ENCODE data around the gene LCA5L.
"Not testable (repeated sequence)": the region's sequence is repeated elsewhere in the genome, so short reads cannot be mapped to it uniquely, and the experiment has no call there.

Gene LCA5L

DNA sequence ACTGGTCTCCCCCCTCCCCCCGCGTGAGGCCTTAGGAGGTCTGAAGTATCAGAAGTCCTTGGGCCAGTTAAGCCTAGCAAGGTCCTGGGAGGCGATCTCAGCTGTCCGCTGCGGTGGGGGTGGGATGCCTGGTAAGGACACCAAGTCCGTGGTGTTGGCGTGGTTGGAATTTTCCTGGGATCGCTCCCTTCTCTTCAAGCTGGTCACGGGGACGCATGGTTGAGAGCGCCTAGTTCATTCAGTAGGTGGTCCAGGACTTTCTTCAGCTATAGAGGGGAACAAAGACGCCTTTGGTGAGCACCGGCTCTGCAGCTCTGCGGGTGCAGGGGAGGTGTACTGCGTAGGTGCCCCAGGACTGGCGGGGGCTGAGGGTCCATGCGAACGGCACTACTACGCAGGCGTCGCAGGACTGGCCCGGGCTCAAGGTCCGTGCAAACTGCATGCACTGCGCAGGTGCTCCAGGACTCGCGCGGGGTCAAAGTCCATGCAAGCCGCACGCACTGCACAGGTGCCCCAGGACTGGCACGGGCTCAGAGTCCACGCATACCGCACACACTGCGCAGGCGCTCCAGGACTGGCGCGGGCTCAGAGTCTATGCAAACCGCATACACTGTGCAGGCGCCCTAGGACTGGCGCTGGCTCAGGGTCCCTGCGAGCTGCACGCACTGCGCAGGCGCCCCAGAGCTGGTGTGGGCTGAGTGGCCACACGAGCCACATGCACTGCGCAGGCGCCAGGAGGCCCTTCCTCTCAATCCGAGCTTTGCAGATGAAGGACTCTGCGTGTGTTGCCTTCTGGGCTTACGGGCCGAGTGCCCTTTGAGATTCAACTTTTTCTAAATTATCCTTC, 60.1 kb downstream of the LCA5L start:
- H3K4me1 Mint-ChIP-seq: peaks cover 61% of the 10 kb centered on the region
- peak overlapping the region; percentile 82 for H3K4me3 Mint-ChIP-seq
- H3K27ac Mint-ChIP-seq: peak overlapping the region; percentile 65
- peak; percentile 51 to 68 for DNase-seq (ENCODE audit: low spot score in 2 of 2)
- peaks cover 19% of the 10 kb centered on the region for H3K36me3 Mint-ChIP-seq
- no peaks in the 10 kb centered on the region for H3K9me3 Mint-ChIP-seq
- peak; percentile 73 for ATAC-seq

- Mint-ChIP-seq H3K4me3 (peak overlapping the region; percentile 82), H3K27ac (peak overlapping the region; percentile 68), H3K36me3 (peaks cover 22% of the 10 kb centered on the region), H3K4me1 (peaks cover 53% of the 10 kb centered on the region), H3K9me3 (no peaks in the 10 kb centered on the region)
- ATAC-seq: no peak
- no peak for DNase-seq (ENCODE audit: low spot score in 2 of 2)
These were observed 60.8 kb downstream of the LCA5L start for GRCh38 chr21:39384674-39385298.

- not testable (repeated sequence) for H3K4me3 Mint-ChIP-seq; H3K9me3 Mint-ChIP-seq; ATAC-seq; H3K27ac Mint-ChIP-seq; DNase-seq (ENCODE audit: low spot score in 2 of 2)
- Mint-ChIP-seq H3K36me3 (peaks cover 11% of the 10 kb centered on the region), H3K4me1 (peaks cover 26% of the 10 kb centered on the region)
These were observed 63.5 kb downstream of the LCA5L start for GRCh38 chr21:39382096-39382495.

DNA sequence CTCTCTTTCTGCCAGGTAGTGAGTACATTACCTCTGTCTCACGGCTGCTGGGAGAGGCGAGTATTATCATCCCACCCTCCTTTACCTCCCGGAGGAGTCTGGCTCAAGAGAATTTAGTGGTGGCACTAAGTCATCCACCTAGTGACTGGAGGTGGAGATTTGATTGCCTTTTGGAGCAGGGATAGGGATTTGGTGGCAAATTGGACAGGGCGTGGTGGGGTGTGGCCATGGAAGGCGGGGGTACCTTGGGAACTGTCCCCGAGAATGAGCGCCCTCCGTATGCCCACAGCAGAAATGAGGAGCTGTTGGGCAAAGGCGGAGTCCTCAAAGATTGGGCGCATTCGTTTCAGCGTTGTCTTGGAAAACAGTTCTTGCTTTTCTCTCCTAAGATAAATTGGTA, 64.6 kb downstream of the LCA5L start:
- Mint-ChIP-seq H3K4me3 (peak overlapping the region; percentile 89), H3K27ac (peak overlapping the region; percentile 94), H3K9me3 (no peaks in the 10 kb centered on the region), H3K36me3 (peaks cover 11% of the 10 kb centered on the region), H3K4me1 (peaks cover 24% of the 10 kb centered on the region)
- DNase-seq (ENCODE audit: low spot score in 2 of 2) (no peak), ATAC-seq (no peak)

- DNase-seq (ENCODE audit: low spot score in 2 of 2) (peak; percentile 79 to 95), ATAC-seq (peak; percentile 98)
- Mint-ChIP-seq H3K4me1 (peaks cover 22% of the 10 kb centered on the region), H3K36me3 (peaks cover 11% of the 10 kb centered on the region), H3K4me3 (peak overlapping the region; percentile 89), H3K27ac (peak overlapping the region; percentile 94), H3K9me3 (no peaks in the 10 kb centered on the region)
These were observed 65.3 kb downstream of the LCA5L start for GRCh38 chr21:39379986-39380891.

DNA sequence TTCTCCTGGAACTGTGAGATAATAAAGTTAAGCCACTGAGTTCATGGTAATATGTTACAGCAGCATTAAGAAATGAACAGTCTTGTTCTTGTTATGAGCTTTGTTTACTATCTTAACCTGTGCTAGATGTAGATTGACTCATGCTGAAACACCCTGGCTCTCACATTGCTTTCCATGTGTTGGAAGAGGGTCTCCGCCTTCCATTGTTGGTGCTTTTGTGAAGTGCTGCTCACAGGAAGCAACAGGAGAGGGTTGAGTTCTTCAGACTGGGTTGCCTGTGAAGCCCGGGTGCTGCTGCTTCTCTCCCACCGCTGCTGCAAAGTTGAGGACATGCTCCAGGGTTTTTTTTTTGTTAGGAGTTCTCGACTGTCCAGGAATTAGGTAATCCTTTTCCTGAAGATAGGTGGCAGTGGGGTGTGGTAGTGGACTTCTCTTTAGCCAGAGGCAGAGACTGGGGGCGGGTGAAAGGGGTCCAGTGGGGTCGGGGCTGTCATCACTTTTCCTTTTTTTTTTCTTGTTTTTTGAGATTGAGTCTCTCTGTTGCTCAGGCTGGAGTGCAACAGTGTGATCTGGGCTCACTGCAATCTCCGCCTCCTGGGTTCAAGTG, 68.0 kb downstream of the LCA5L start:
- H3K27ac Mint-ChIP-seq: no peak overlapping the region
- H3K4me1 Mint-ChIP-seq: peaks cover 14% of the 10 kb centered on the region
- ATAC-seq (peak; percentile 41), DNase-seq (ENCODE audit: low spot score in 2 of 2) (no peak)
- H3K9me3 Mint-ChIP-seq: no peaks in the 10 kb centered on the region
- no peak overlapping the region for H3K4me3 Mint-ChIP-seq
- H3K36me3 Mint-ChIP-seq: peaks cover 11% of the 10 kb centered on the region

DNA sequence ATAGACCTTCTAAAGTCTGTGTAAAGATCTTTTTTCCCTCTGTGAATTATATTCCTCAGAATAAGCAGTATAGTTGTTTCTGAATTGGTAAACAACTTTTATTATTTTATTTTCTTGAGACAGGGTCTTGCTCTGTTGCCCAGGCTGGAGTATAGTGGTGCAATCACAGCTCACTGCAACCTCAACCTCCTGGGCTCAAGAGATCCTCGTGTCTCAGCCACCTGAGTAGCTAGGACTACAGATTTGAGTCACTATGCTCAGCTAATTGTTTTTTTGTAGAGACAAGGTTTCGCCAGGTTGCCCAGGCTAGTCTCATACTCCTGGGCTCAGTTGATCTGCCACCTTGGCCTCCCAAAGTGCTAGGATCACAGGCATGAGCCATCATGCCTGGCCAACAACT, 70.1 kb downstream of the LCA5L start:
- Mint-ChIP-seq H3K4me3 (no peak overlapping the region), H3K36me3 (peaks cover 9% of the 10 kb centered on the region), H3K27ac (no peak overlapping the region), H3K4me1 (no peaks in the 10 kb centered on the region), H3K9me3 (no peaks in the 10 kb centered on the region)
- ATAC-seq (no peak), DNase-seq (ENCODE audit: low spot score in 2 of 2) (no peak)

DNA sequence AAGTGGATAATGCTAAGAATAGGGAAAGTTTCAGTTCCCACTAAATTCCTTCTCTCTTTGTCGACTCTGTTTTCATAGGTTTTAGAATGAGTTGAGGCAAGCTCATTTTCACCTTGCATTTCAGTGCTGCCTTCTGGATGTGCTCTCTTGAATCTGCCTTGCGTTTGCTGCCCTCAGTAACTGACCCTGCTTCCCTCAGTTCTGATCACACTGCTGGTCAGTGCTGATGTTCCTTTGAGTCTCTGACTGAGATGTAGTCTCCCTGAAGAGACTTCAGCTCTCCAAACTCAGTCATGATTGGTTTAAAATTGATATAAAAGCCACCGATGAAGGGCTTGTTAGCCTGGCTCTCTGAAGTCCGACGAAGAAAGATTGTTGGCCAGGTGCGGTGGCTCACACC, 71.5 kb downstream of the LCA5L start:
- Mint-ChIP-seq H3K36me3 (no peaks in the 10 kb centered on the region), H3K27ac (no peak overlapping the region), H3K9me3 (no peaks in the 10 kb centered on the region), H3K4me1 (no peaks in the 10 kb centered on the region), H3K4me3 (no peak overlapping the region)
- DNase-seq (ENCODE audit: low spot score in 2 of 2) (no peak), ATAC-seq (no peak)

GRCh38 chr21:39373634-39374033, 71.9 kb downstream of the LCA5L start:
- ATAC-seq (peak; percentile 50), DNase-seq (ENCODE audit: low spot score in 2 of 2) (no peak)
- no peak overlapping the region for H3K27ac Mint-ChIP-seq
- no peak overlapping the region for H3K4me3 Mint-ChIP-seq
- H3K36me3 Mint-ChIP-seq: no peaks in the 10 kb centered on the region
- no peaks in the 10 kb centered on the region for H3K4me1 Mint-ChIP-seq
- no peaks in the 10 kb centered on the region for H3K9me3 Mint-ChIP-seq

- not testable (repeated sequence) for H3K36me3 Mint-ChIP-seq; ATAC-seq; H3K4me3 Mint-ChIP-seq; H3K4me1 Mint-ChIP-seq; H3K27ac Mint-ChIP-seq; DNase-seq (ENCODE audit: low spot score in 2 of 2); H3K9me3 Mint-ChIP-seq
These were observed 75.7 kb downstream of the LCA5L start for GRCh38 chr21:39369896-39370288.

DNA sequence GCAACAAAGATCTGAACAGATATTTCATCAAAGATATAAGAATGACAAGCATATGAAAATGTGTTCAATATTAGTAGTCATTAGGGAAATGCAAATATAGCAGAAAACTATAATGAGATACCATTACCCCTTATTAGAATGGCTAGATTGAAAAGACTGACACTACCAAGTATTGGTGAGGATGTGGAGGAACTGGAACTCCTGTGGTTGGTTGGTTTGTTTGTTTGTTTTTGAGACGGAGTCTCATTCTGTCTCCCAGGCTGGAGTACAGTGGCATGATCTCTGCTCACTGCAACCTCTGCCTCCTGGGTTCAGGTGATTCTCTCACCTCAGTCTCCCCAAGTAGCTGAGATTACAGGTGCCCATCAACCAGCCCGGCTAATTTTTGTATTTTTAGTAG, 77.8 kb downstream of the LCA5L start:
- no peaks in the 10 kb centered on the region for H3K9me3 Mint-ChIP-seq
- H3K36me3 Mint-ChIP-seq: no peaks in the 10 kb centered on the region
- no peak overlapping the region for H3K27ac Mint-ChIP-seq
- H3K4me1 Mint-ChIP-seq: no peaks in the 10 kb centered on the region
- ATAC-seq (no peak), DNase-seq (ENCODE audit: low spot score in 2 of 2) (no peak)
- H3K4me3 Mint-ChIP-seq: no peak overlapping the region

DNA sequence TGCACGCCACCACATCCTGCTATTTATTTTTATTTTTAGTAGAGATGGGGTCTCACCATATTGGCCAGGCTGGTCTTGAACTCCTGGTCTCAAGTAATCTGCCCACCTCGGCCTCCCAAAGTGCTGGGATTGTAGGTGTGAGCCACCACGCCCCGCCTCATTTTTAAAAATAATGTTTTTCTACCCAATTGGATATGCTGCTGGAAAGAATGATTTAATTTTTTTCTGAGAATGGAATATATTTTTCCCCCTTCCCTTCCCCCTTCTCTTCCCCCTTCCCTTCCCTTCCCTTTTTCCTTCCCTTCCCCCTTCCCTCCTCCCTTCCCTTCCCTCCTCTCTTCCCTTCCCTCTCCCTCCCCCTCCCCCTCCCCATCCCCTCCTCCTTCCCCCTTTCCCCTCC, 79.0 kb downstream of the LCA5L start:
- H3K4me3 Mint-ChIP-seq: no peak overlapping the region
- no peaks in the 10 kb centered on the region for H3K4me1 Mint-ChIP-seq
- no peak for ATAC-seq
- H3K36me3 Mint-ChIP-seq: no peaks in the 10 kb centered on the region
- H3K27ac Mint-ChIP-seq: no peak overlapping the region
- DNase-seq (ENCODE audit: low spot score in 2 of 2): no peak
- no peaks in the 10 kb centered on the region for H3K9me3 Mint-ChIP-seq

GRCh38 chr21:39364949-39365348, 80.6 kb downstream of the LCA5L start:
- ATAC-seq: no peak
- no peaks in the 10 kb centered on the region for H3K4me1 Mint-ChIP-seq

GRCh38 chr21:39363607-39364555, 81.7 kb downstream of the LCA5L start:
- Mint-ChIP-seq H3K4me1 (no peaks in the 10 kb centered on the region), H3K36me3 (no peaks in the 10 kb centered on the region), H3K9me3 (no peaks in the 10 kb centered on the region), H3K27ac (no peak overlapping the region), H3K4me3 (no peak overlapping the region)
- no peak for DNase-seq (ENCODE audit: low spot score in 2 of 2)
- ATAC-seq: no peak

More at GRCh38 chr21:39364949-39365348, 80.6 kb downstream of the LCA5L start:
- no peaks in the 10 kb centered on the region for H3K9me3 Mint-ChIP-seq
- no peaks in the 10 kb centered on the region for H3K36me3 Mint-ChIP-seq
- DNase-seq (ENCODE audit: low spot score in 2 of 2): no peak
- no peak overlapping the region for H3K4me3 Mint-ChIP-seq
- H3K27ac Mint-ChIP-seq: no peak overlapping the region
